ENCODE data around the gene CBX8. TPM values are rescaled to one million over a fixed set of nuclear protein-coding genes. Genes with fewer than 3 reads are reported as not detected.

The CBX8 gene
- polyA plus RNA-seq, 1 experiment = 0.32 TPM

- POLR2A ChIA-PET = no interaction called here
- Histone ChIP-seq H3K27me3 (ENCODE audit: control insufficient read depth, insufficient read depth, low read length) (no peaks in the 10 kb centered on the region), H3K4me3 (ENCODE audit: low read depth, low read length) (no peak overlapping the region), H3K36me3 (ENCODE audit: control insufficient read depth, insufficient read depth, low read length) (peaks cover 20% of the 10 kb centered on the region)
- no peak for DNase-seq (ENCODE audit: low read depth)
- TF ChIP-seq, protein P1, sequence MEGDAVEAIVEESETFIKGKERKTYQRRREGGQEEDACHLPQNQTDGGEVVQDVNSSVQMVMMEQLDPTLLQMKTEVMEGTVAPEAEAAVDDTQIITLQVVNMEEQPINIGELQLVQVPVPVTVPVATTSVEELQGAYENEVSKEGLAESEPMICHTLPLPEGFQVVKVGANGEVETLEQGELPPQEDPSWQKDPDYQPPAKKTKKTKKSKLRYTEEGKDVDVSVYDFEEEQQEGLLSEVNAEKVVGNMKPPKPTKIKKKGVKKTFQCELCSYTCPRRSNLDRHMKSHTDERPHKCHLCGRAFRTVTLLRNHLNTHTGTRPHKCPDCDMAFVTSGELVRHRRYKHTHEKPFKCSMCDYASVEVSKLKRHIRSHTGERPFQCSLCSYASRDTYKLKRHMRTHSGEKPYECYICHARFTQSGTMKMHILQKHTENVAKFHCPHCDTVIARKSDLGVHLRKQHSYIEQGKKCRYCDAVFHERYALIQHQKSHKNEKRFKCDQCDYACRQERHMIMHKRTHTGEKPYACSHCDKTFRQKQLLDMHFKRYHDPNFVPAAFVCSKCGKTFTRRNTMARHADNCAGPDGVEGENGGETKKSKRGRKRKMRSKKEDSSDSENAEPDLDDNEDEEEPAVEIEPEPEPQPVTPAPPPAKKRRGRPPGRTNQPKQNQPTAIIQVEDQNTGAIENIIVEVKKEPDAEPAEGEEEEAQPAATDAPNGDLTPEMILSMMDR (IDR thresholded peaks at IDR 0.05; ENCODE audit: insufficient read depth, low read depth, low read length) = no peak
- CTCF ChIA-PET = interaction anchor here (0.8 to 4.5 kb wide), 3 partner anchors 13 to 45 kb away, joined by 3 to 39 read pairs (median 3); no protein-coding TSS in a partner anchor
These were observed 35.6 kb upstream of the CBX8 start for GRCh38 chr17:79832218-79833109.

DNA sequence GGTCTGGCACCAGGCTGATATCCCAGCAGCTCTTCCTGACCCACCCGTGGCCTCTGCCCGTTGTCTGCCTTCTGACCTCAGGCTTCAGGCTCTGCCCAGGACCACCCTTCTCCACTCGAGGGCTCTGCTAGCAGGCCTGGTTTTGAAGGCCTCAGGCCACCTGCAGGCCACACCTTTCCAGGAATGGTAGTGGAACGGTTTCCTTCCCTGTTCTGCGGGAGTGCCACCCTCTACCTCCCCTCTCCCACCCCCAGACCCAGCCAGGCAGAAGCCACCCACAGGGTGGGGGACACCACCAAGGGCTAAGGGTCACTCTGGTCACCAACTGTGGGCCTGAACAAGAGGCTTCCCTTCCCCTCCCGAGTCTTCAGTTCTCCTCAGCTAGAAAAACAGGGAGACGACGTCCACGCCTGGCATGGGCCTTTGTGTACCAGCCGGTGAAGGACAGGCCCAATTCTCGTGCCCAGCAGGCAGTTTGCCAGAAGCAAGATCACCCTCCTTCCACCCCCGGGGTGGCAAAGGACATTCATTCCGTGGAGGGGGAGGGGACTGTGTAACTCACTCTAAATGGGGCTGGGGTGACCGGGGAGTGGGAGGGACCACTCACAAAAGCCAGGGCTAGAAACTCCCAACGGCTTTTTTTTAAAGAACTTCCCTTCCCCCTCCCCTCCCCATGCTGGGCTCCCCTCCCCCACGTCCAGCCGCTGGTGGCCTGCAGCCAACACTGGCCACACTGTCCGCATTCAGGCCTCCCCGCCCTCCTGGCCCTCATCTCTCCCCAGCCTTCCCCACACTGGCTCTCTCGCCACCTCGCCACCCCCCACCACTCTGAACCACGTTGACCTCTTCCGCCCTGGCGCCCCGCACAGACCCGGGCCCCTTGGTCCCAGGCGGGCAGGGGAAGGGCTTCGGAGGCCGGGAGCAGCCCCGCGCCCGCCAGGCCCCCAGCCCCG lies 34.7 kb upstream of the CBX8 start:
- no peak overlapping the region for H3K4me3 ChIP-seq (ENCODE audit: low read depth, low read length)
- H3K27me3 ChIP-seq (ENCODE audit: control insufficient read depth, insufficient read depth, low read length) = no peaks in the 10 kb centered on the region; the same call in 1 of the 2 replicates
- DNase-seq (ENCODE audit: low read depth) = no peak
- peaks cover 18% of the 10 kb centered on the region for H3K36me3 ChIP-seq (ENCODE audit: control insufficient read depth, insufficient read depth, low read length)
- TF ChIP-seq, protein P1 (IDR thresholded peaks at IDR 0.05; ENCODE audit: insufficient read depth, low read depth, low read length) = no peak
- CTCF ChIA-PET = interaction anchor here (0.8 to 1.8 kb wide), 3 partner anchors 10 to 45 kb away, joined by 3 to 4 read pairs (median 3); no protein-coding TSS in a partner anchor
- POLR2A ChIA-PET = no interaction called here

DNA sequence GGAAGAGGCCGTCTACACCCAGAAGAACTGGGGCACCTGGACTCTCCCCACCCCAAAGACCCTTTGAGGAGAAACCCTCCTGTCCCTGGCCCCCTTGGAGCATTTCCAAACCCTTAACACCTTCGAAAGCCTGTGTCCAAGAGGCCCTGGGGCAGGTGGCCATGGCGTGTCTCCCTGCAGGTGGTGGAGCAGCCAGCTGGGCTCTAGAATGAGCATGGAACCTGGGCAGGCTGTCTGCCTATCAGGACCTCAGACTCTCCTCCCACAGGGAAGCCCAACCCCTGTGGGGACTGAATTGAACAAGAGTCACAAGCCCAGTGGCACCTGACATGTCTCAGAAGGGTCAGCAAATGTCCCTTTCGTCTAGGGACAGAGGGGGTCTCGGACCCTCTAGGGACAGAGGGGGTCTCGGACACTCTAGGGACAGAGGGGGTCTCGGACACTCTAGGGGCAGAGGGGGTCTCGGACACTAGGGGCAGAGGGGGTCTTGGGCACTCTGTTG lies 33.9 kb upstream of the CBX8 start:
- DNase-seq (ENCODE audit: low read depth) = no peak
- TF ChIP-seq, protein P1 (IDR thresholded peaks at IDR 0.05; ENCODE audit: insufficient read depth, low read depth, low read length) = no peak
- ChIA-PET CTCF (interaction anchor here (1.8 kb wide), 1 partner anchor 9 kb away, joined by 4 read pairs; no protein-coding TSS in a partner anchor), POLR2A (no interaction called here)
- Histone ChIP-seq H3K36me3 (ENCODE audit: control insufficient read depth, insufficient read depth, low read length) (peaks cover 17% of the 10 kb centered on the region), H3K4me3 (ENCODE audit: low read depth, low read length) (no peak overlapping the region), H3K27me3 (ENCODE audit: control insufficient read depth, insufficient read depth, low read length) (no peaks in the 10 kb centered on the region; the same call in 1 of the 2 replicates)

- POLR2A ChIA-PET = no interaction called here
- CTCF ChIA-PET = interaction anchor here (1.8 kb wide), 1 partner anchor 9 kb away, joined by 4 read pairs; no protein-coding TSS in a partner anchor
- H3K27me3 ChIP-seq (ENCODE audit: control insufficient read depth, insufficient read depth, low read length) = no peaks in the 10 kb centered on the region; the same call in 1 of the 2 replicates
These were observed 33.4 kb upstream of the CBX8 start for GRCh38 chr17:79830303-79830702.

More at GRCh38 chr17:79830303-79830702, 33.4 kb upstream of the CBX8 start:
- Histone ChIP-seq H3K4me3 (ENCODE audit: low read depth, low read length) (no peak overlapping the region), H3K36me3 (ENCODE audit: control insufficient read depth, insufficient read depth, low read length) (peaks cover 14% of the 10 kb centered on the region)
- TF ChIP-seq, protein P1 (IDR thresholded peaks at IDR 0.05; ENCODE audit: insufficient read depth, low read depth, low read length) = no peak
- DNase-seq (ENCODE audit: low read depth) = no peak
